HPDE6-E6E7 (cell line): ENCODE measurements around the gene SCN5A.

ENCODE experiments used
- DNase-seq: peaks from one replicate; pipeline ENCODE4 v3.0.0; 2011; ENCODE audit warnings: missing footprints; ENCODE audit errors: extremely low spot score

Gene SCN5A

GRCh38 chr3:38649500-38650247 lies at the start of gene SCN5A:
TSS of gene SCN5A (minus strand) at chr3:38649687. CDS start at chr3:38633307, 16,380 bp downstream.
- no peak for DNase-seq

GRCh38 chr3:38698760-38699159 lies 49.3 kb upstream of the SCN5A start:
- DNase-seq = no peak

GRCh38 chr3:38698061-38698460 lies 48.6 kb upstream of the SCN5A start:
- no peak for DNase-seq

GRCh38 chr3:38696034-38696433 lies 46.5 kb upstream of the SCN5A start:
- no peak for DNase-seq

GRCh38 chr3:38690185-38690584 lies 40.7 kb upstream of the SCN5A start:
- DNase-seq = no peak

- DNase-seq = no peak
These were observed 40.3 kb upstream of the SCN5A start for GRCh38 chr3:38689774-38690173.

- no peak for DNase-seq
These were observed 39.9 kb upstream of the SCN5A start for GRCh38 chr3:38689346-38689745.

GRCh38 chr3:38687321-38687720 lies 37.8 kb upstream of the SCN5A start:
- no peak for DNase-seq

- no peak for DNase-seq
These were observed 35.1 kb upstream of the SCN5A start for GRCh38 chr3:38684546-38684945.

GRCh38 chr3:38669668-38670067 lies 20.2 kb upstream of the SCN5A start:
- no peak for DNase-seq

- DNase-seq = no peak
These were observed 13.1 kb upstream of the SCN5A start for GRCh38 chr3:38662544-38662943.

- no peak for DNase-seq
These were observed 9.4 kb upstream of the SCN5A start for GRCh38 chr3:38658841-38659240.

- no peak for DNase-seq
These were observed 7.9 kb upstream of the SCN5A start for GRCh38 chr3:38657369-38657768.

- no peak for DNase-seq
These were observed 6.3 kb upstream of the SCN5A start for GRCh38 chr3:38655708-38656300.

GRCh38 chr3:38653685-38654537 lies 4.4 kb upstream of the SCN5A start:
- no peak for DNase-seq

- DNase-seq = no peak
These were observed 3.4 kb upstream of the SCN5A start for GRCh38 chr3:38652934-38653333.

- peak; percentile 16 for DNase-seq
These were observed 1.8 kb upstream of the SCN5A start for GRCh38 chr3:38651153-38651789.

GRCh38 chr3:38650248-38650951 lies 913 bp upstream of the SCN5A start:
- no peak for DNase-seq

GRCh38 chr3:38648659-38649499 lies 608 bp downstream of the SCN5A start:
- no peak for DNase-seq

GRCh38 chr3:38648024-38648658 lies 1.3 kb downstream of the SCN5A start:
- DNase-seq = no peak
